IPS DF 6.9 (cell line): ENCODE data around the gene GMPPA.

Experiments
- DNase-seq: peaks from one replicate; pipeline ENCODE4 v3.0.0-alpha.2; 2013; ENCODE audit warnings: low read depth, low spot score
- H3K27ac ChIP-seq: one replicate; pipeline ENCODE4 v1.5.1; 2013; ENCODE audit warnings: low read length, control low read depth
- H3K27me3 ChIP-seq: 2 replicates; pipeline ENCODE4 v1.6.1; 2013; ENCODE audit warnings: mild to moderate bottlenecking, low read length; ENCODE audit not compliant: control insufficient read depth, insufficient read depth
- H3K36me3 ChIP-seq: 2 replicates; pipeline ENCODE4 v1.6.1; 2013; ENCODE audit warnings: low read length; ENCODE audit not compliant: control insufficient read depth, insufficient read depth
- H3K4me1 ChIP-seq: 2 replicates; pipeline ENCODE4 v1.6.1; 2013; ENCODE audit warnings: low read length; ENCODE audit not compliant: control insufficient read depth, insufficient read depth
- H3K4me3 ChIP-seq: 2 replicates; pipeline ENCODE4 v1.5.1; 2013; ENCODE audit warnings: mild to moderate bottlenecking, low read length
- H3K9me3 ChIP-seq: 2 replicates; pipeline ENCODE4 v1.6.1; 2013; ENCODE audit warnings: low read length, inconsistent platforms; ENCODE audit not compliant: control insufficient read depth, insufficient read depth
- WGBS: extraction: QIAGEN DNeasy Blood & Tissue Kit; methylation state at CpG from one replicate; pipeline ENCODE4 v1.1.7; 2013; ENCODE audit warnings: mixed read lengths, missing lambda C conversion rate; ENCODE audit not compliant: insufficient read length, insufficient coverage; 5-methylcytosine and 5-hydroxymethylcytosine counted together

The GMPPA gene

DNA sequence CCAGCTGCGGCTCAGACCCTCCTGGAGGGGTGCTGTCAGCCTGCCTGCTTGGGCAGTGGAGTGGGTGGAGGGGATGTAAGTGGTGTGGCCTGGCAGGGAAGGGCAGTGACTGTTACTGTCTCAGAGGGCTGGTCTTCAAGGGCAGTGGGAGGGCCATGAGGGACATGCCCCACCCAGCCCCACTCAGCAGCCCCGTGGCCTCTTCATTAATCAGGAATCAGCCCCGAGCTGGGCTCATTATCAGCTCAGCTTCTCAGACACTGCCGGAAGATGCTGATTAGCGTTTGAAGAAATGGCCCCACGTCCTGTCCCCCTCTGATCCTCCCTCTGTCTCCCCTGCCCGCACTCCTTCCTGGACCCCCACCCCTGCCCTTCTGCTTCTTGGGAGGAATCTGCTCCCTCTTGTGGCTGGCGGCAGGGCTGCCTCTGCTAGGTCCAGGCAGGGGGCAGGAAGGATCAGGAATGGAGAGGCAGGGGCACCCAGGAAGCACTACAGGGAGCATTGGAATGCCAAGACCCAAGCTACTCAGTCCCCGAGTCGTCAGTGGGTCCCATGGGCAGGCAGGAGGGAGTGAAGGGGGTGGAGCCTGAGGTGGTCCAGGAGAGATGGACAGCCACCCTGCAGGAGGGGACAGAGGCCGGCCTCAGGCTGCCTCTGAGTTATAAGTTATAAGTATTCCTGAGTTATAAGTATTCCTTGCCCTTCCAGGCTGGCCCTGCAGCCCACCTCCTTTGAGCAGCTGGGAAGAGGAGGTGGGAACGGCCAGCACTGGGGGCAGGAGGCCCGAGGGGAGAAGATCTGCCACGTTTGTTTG is 22.6 kb downstream of the GMPPA start:
- Histone ChIP-seq H3K4me1 (peaks cover 8% of the 10 kb centered on the region), H3K27ac (no peak overlapping the region), H3K27me3 (no peaks in the 10 kb centered on the region; the same call in 1 of the 2 replicates), H3K36me3 (no peaks in the 10 kb centered on the region), H3K4me3 (no peak overlapping the region), H3K9me3 (no peaks in the 10 kb centered on the region)
- no peak for DNase-seq
- no CpG with 5 or more reads among the region's 14 CpGs for WGBS

- Histone ChIP-seq H3K27ac (no peak overlapping the region), H3K4me1 (peaks cover 8% of the 10 kb centered on the region), H3K4me3 (peak overlapping the region; percentile 55; the same call in 1 of the 2 replicates), H3K36me3 (no peaks in the 10 kb centered on the region), H3K9me3 (no peaks in the 10 kb centered on the region), H3K27me3 (no peaks in the 10 kb centered on the region; the same call in 1 of the 2 replicates)
- no peak for DNase-seq
- no CpG with 5 or more reads among the region's 70 CpGs for WGBS
Observed at GRCh38 chr2:219522111-219523030, 23.7 kb downstream of the GMPPA start.

- H3K4me1 ChIP-seq = peaks cover 8% of the 10 kb centered on the region
- peak overlapping the region; percentile 55; the same call in 1 of the 2 replicates for H3K4me3 ChIP-seq
- H3K27ac ChIP-seq = no peak overlapping the region
- no CpG with 5 or more reads among the region's 24 CpGs for WGBS
- no peak for DNase-seq
- H3K27me3 ChIP-seq = no peaks in the 10 kb centered on the region
- no peaks in the 10 kb centered on the region for H3K36me3 ChIP-seq
- no peaks in the 10 kb centered on the region for H3K9me3 ChIP-seq
Observed at GRCh38 chr2:219523031-219523671, 24.5 kb downstream of the GMPPA start.

DNA sequence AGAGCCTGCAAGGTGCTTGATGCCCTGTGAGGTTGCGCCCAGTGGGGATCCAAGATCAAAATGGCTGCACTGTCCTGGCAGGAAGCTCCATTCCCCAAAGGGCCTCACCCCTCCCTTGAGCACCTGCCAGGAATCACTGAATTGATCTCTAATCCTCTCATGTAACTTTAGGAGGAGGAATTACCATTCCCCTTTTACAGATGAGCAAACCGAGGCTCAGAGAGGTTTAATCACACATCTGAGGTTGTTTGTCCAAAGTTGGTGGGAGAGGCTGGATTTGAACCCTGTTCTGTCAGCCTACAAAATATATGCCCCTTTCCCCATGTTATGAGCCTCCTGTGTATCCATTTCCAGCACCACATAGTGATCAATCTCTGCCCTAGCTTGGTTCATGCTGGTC is 26.1 kb downstream of the GMPPA start:
- no peak for DNase-seq
- Histone ChIP-seq H3K27ac (no peak overlapping the region), H3K4me1 (peaks cover 11% of the 10 kb centered on the region), H3K27me3 (peaks cover 3% of the 10 kb centered on the region; the same call in 1 of the 2 replicates), H3K4me3 (no peak overlapping the region), H3K9me3 (no peaks in the 10 kb centered on the region), H3K36me3 (no peaks in the 10 kb centered on the region)
- no CpG with 5 or more reads among the region's 2 CpGs for WGBS

DNA sequence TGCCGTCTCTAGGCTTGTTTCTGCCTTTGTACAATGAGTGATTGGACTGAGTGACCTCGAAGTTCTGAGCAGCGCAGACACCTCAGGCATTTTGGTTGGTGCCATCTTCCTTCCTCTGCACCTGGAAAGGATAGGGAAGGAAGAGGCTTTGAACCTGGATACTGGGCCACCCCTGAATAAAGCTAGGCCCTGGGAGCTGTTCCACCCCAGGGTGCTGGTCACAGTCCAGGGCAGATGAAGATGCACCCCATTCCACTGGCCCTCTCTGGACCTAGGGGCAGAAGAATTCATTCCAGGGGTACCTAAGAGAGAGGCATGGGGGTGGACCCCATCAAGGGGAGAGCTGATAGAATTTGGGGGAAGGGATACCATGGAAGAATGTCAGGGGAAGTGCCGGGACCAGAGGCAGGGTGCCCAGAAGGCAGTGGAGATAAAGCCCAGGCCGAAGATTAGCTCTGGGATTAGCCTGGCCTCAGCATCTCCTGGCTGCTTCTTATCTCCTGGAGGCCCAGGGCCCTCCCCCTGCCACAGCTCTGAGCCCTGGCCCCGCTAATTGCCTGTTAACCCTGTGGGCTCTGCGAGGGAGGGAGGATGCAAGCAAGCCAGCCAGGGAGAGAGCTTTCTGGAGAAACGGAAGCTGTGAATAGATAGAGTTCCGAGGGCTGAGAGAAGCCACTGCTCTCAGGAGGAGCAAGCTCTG is 27.0 kb downstream of the GMPPA start:
- Histone ChIP-seq H3K9me3 (no peaks in the 10 kb centered on the region), H3K4me1 (peaks cover 11% of the 10 kb centered on the region), H3K4me3 (no peak overlapping the region), H3K36me3 (no peaks in the 10 kb centered on the region), H3K27ac (no peak overlapping the region), H3K27me3 (peaks cover 3% of the 10 kb centered on the region; the same call in 1 of the 2 replicates)
- no CpG with 5 or more reads among the region's 9 CpGs for WGBS
- no peak for DNase-seq

DNA sequence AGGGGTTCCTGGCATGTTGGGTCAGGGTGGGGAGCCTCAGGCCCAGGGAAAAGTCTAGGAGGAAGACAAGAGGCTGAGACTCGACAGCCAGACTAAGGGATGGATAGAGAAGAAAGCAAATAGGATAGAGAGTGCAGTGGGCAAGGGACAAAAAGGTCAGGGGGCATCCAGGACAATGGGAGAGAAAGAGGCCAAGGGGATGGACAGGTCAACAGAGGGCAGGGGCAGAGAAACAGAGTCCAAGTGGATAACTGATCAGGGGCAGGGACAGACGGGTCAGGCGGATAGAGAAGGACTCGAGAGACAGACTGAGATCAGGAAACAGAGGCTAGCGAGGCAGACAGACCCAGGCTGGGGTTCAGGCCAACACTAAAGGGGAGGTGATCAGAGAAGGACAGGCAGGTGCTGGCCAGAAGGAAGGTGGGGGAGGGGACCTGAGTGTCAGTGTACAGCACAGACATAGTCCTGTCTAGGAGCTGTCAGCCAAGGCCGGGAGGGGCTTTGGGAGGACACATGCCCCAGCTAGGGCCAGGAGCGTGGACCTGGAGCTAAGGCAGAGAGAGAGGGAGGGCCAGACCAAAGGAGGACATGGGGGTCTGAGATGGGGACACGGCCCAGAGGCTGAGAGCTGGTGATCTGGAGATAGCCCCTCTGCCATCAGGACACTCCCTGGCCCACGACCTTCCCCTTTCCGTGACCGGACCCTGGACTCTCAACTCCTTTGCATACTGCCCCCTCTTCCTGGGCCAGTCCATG is 27.8 kb downstream of the GMPPA start:
- Histone ChIP-seq H3K9me3 (no peaks in the 10 kb centered on the region), H3K36me3 (no peaks in the 10 kb centered on the region), H3K27ac (no peak overlapping the region), H3K4me1 (peaks cover 8% of the 10 kb centered on the region), H3K4me3 (no peak overlapping the region), H3K27me3 (peaks cover 3% of the 10 kb centered on the region; the same call in 1 of the 2 replicates)
- DNase-seq = no peak
- no CpG with 5 or more reads among the region's 11 CpGs for WGBS

- no CpG with 5 or more reads among the region's 6 CpGs for WGBS
- Histone ChIP-seq H3K36me3 (no peaks in the 10 kb centered on the region), H3K9me3 (no peaks in the 10 kb centered on the region), H3K27ac (no peak overlapping the region), H3K4me3 (no peak overlapping the region), H3K27me3 (peaks cover 3% of the 10 kb centered on the region; the same call in 1 of the 2 replicates), H3K4me1 (peaks cover 3% of the 10 kb centered on the region)
- no peak for DNase-seq
Observed at GRCh38 chr2:219527076-219527394, 28.3 kb downstream of the GMPPA start.

GRCh38 chr2:219527472-219527871 is 28.8 kb downstream of the GMPPA start:
- no peak for DNase-seq
- Histone ChIP-seq H3K27me3 (peaks cover 3% of the 10 kb centered on the region; the same call in 1 of the 2 replicates), H3K9me3 (no peaks in the 10 kb centered on the region), H3K36me3 (no peaks in the 10 kb centered on the region), H3K4me3 (no peak overlapping the region), H3K4me1 (peaks cover 3% of the 10 kb centered on the region; the same call in 1 of the 2 replicates), H3K27ac (no peak overlapping the region)
- WGBS = no CpG with 5 or more reads among the region's 5 CpGs
